Brain microvascular endothelial cell (primary cell): Measurements from ENCODE around the gene AKT3.
"Not testable (repeated sequence)": the region's sequence is repeated elsewhere in the genome, so short reads cannot be mapped to it uniquely, and the experiment has no call there.

ENCODE experiments used
- DNase-seq: peaks from one replicate; pipeline ENCODE4 v3.0.0-alpha.2; 2020
- H3K27ac ChIP-seq: fragments of 250-450 bp; sonication (Bioruptor Pico); 2 replicates; pipeline ENCODE4 v1.5.1; 2020; ENCODE audit warnings: mild to moderate bottlenecking, moderate library complexity
- H3K27me3 ChIP-seq: fragments of 250-450 bp; sonication (Bioruptor Pico); replicated peaks from 2 replicates; pipeline ENCODE4 v1.5.1; 2020; ENCODE audit warnings: mild to moderate bottlenecking
- H3K36me3 ChIP-seq: fragments of 250-450 bp; sonication (Bioruptor Pico); replicated peaks from 2 replicates; pipeline ENCODE4 v1.5.1; 2020; ENCODE audit warnings: mild to moderate bottlenecking
- H3K4me3 ChIP-seq: 2 replicates; pipeline ENCODE4 v1.5.1; 2011; ENCODE audit warnings: low read depth, mild to moderate bottlenecking, control low read depth, low read length, moderate library complexity
- CTCF ChIP-seq: IDR thresholded peaks from 2 replicates; pipeline ENCODE4 v1.5.1; 2011; ENCODE audit warnings: low read depth, mild to moderate bottlenecking, moderate library complexity, low read length, control low read depth, inconsistent platforms; ENCODE audit errors: missing control alignments
- in situ Hi-C: cut with HindIII; loops from 2 replicates; pipeline ENCODE4 v1.10.0; 2017; ENCODE audit warnings: low sequenced_read_pairs, low pct_ligation_motif_present

AKT3 gene

GRCh38 chr1:243595527-243596210, 254.4 kb downstream of the AKT3 start:
- no peaks in the 10 kb centered on the region for H3K36me3 ChIP-seq
- TF ChIP-seq CTCF = no peak
- DNase-seq = peak; percentile 87
- peak overlapping the region; percentile 91 for H3K27ac ChIP-seq
- no peaks in the 10 kb centered on the region for H3K27me3 ChIP-seq
- H3K4me3 ChIP-seq = no peak overlapping the region
- in situ Hi-C loops = no loop called here

DNA sequence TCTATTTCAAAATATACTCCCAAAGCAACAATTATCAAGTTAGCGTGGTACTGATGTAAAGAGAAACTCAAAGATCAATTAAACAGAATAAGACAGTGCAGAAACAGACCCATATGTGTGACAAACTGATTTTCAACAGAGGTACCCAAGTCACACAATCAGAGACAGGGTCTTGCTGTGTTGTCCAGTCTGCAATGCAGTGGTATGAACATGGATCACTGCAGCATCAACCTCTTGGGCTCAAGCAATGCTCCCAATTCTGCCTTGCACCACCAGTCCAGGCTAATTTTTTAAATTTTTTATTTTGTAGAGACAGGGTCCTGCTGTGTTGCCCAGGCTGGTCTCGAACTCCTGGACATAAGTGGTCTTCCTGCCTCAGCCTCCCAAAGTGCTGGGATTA, 255.6 kb downstream of the AKT3 start:
- H3K4me3 ChIP-seq = no peak overlapping the region
- H3K36me3 ChIP-seq = no peaks in the 10 kb centered on the region
- no peaks in the 10 kb centered on the region for H3K27me3 ChIP-seq
- no peak overlapping the region for H3K27ac ChIP-seq
- TF ChIP-seq CTCF = no peak
- in situ Hi-C loops = no loop called here
- DNase-seq = no peak

GRCh38 chr1:243589286-243589685, 260.8 kb downstream of the AKT3 start:
- in situ Hi-C loops, H3K36me3 ChIP-seq, DNase-seq: not testable (repeated sequence)

GRCh38 chr1:243587823-243588560, 262.1 kb downstream of the AKT3 start:
- Histone ChIP-seq H3K36me3 (no peaks in the 10 kb centered on the region), H3K27ac (no peak overlapping the region), H3K27me3 (no peaks in the 10 kb centered on the region), H3K4me3 (no peak overlapping the region)
- no peak for TF ChIP-seq CTCF
- in situ Hi-C loops = no loop called here
- no peak for DNase-seq

More at GRCh38 chr1:243589286-243589685, 260.8 kb downstream of the AKT3 start:
- H3K27ac ChIP-seq, H3K4me3 ChIP-seq, H3K27me3 ChIP-seq: not testable (repeated sequence)

GRCh38 chr1:243587285-243587684, 262.8 kb downstream of the AKT3 start:
- in situ Hi-C loops = no loop called here
- DNase-seq = no peak
- no peak for TF ChIP-seq CTCF
- Histone ChIP-seq H3K27me3 (no peaks in the 10 kb centered on the region), H3K27ac (no peak overlapping the region), H3K4me3 (no peak overlapping the region), H3K36me3 (no peaks in the 10 kb centered on the region)

GRCh38 chr1:243585982-243586381, 264.1 kb downstream of the AKT3 start:
- DNase-seq = no peak
- Histone ChIP-seq H3K36me3 (no peaks in the 10 kb centered on the region), H3K27me3 (no peaks in the 10 kb centered on the region), H3K27ac (no peak overlapping the region), H3K4me3 (no peak overlapping the region)
- in situ Hi-C loops = no loop called here
- TF ChIP-seq CTCF = no peak
